NCI-H2107 (cell line): ENCODE results near the gene SLC6A1.
"Not testable (repeated sequence)": the region's sequence is repeated elsewhere in the genome, so short reads cannot be mapped to it uniquely, and the experiment has no call there.

Experiments used
- DNase-seq: peaks from one replicate; lab custom pipeline; 2025; lab: John Stamatoyannopoulos, UW

The SLC6A1 gene

DNA sequence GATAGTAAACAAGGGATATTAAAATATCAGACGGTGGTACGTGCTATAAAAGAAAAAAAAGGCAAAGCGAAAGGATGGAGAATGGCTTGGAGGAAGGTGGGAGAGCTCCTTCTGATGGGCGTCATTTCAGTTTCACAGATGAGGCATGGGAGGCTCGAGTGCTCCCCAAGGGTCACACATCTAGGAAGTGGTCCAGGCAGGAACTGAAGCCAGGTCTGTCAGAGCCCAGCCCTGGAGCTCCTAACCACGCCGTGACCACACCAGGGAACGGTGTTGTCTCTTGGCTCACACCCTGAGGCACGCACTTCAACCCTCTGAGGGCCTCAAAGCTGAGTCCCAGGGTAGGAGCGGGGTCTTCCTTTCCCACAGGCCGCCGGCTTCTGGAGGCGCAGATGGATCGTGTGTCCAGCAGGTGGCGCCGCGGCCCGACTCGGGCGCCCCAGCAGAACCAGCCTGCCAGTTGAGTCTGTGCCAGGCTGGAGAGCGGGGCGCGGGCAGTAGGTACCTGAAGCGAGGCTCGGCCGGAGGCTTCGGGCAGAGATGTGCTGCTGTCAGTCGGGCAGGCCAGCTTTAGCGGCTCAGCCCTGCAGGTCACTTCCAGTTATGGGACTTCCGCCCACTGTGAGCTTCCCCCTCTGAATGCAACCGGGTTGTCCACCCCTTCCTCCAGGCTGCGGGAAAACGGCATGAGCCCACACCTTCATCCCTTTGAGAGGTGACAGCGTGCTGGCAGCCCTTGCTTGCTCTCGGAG is 68.1 kb downstream of the SLC6A1 start:
- DNase-seq = no peak

DNA sequence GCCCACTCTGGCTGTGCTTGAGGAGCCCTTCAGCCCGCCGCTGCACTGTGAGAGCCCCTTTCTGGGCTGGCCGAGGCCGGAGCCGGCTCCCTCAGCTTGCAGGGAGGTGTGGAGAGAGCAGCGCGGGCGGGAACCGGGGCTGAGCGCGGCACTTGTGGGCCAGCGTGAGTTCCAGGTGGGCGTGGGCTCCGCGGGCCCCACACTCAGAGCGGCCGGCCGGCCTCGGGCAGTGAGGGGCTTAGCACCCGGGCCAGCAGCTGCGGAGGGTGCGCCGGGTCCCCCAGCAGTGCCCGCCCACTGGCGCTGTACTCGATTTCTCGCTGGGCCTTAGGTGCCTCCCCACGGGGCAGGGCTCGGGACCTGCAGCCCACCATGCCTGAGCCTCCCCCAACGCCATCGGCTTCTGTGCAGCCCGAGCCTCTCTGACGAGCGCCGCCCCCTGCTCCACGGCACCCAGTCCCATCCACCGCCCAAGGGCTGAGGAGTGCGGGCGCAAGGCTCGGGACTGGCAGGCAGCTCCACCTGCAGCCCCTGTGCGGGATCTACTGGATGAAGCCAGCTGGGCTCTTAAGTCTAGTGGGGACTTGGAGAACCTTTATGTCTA is 68.8 kb downstream of the SLC6A1 start:
- DNase-seq = not testable (repeated sequence)

DNA sequence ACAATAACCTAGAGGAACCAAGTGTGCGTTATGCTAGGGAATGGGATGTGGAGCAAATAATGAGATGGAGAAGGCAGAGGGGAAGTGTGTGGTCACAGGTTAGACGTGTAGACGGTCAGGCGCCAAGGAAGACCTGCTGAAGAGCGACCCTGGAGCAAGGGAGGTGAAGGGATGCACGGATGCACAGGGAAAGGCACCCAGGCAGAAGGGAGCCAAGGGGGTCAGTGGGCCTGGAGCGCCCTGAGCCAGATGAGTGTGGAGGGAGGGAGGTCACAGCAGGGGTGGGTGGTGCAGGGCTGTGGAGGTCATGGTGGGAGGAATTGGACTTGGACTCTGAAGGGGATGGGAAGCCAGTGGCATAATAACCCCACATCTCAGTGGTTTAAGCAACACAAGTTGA is 70.2 kb downstream of the SLC6A1 start:
- DNase-seq = no peak

DNA sequence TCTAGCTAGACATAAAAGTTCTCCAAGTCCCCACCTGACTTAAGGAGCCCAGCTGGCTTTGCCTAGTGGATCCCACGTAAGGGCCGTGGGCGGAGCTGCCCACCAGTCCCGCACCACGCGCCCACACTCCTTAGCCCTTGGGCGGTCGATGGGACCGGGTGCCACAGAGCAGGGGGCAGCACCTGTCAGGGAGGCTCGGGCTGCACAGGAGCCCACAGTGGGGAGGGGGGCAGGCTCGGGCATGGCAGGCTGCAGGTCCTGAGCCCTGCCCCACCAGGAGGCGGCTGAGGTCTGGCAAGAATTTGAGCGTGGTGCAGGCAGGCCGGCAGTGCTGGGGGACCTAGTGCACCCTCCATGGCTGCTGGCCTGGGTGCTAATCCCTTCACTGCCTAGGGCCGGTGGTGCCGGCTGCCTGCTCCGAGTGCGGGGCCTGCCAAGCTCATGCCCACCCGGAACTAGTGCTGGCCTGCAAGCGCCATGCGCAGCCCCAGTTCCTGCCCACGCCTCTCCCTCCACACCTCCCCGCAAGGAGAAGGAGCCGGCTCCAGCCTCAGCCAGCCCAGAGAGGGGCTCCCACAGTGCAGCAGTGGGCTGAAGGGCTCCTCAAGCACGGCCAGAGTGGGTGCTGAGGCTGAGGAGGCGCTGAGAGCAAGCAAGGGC is 78.7 kb downstream of the SLC6A1 start:
- DNase-seq = no peak

DNA sequence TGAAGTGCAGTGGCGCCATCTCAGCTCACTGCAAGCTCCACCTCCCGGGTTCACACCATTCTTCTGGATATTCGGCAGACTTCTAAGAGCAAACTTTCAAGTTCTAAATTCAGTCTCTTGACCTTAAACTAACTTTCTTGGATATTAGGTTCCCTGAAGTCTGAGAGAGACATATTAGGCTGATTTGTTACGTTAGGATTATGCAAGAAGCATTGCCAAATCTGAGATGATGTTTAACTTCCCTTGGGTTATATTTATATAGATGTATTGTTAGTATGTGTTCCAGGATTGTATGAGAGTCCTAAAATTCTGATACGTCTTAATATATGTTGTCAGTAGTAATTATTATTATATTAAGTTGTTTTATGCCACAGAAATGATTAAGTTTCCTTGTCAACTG is 80.1 kb downstream of the SLC6A1 start:
- DNase-seq = no peak

DNA sequence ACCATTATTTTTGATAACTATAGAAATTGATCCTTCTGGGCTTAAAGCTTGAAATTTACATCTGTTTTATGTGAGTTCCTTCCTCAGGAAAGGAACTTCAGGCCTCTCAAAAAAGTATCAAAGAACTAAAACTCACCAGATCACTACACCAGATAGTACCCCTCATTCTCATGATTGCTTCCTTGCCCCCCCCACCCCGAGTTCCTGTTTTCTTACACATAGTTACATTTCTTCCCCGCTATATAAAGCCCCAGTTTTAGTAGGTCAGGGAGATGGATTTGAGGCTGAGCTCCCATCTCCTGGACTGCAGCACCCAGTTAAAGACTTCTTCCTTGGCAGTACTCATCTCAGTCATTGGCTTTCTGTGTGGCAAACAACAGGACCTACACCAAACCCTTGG is 81.5 kb downstream of the SLC6A1 start:
- DNase-seq = no peak

DNA sequence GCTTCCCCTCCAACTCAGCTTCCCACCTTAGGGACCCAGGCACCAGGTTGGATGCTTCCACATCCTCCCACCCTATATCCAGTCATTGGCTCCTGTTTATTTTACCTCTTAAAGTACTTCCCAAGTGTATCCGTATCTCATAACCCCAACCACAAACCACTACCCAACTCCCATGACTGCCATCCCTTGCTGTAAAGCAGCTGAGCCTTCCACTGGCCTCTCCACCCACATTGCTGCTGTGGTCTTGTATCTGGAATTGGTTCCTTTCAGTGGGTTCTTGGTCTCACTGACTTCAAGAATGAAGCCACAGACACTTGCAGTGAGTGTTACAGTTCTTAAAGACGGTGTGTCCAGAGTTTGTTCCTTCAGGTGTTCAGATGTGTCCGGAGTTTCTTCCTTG is 81.9 kb downstream of the SLC6A1 start:
- no peak for DNase-seq

DNA sequence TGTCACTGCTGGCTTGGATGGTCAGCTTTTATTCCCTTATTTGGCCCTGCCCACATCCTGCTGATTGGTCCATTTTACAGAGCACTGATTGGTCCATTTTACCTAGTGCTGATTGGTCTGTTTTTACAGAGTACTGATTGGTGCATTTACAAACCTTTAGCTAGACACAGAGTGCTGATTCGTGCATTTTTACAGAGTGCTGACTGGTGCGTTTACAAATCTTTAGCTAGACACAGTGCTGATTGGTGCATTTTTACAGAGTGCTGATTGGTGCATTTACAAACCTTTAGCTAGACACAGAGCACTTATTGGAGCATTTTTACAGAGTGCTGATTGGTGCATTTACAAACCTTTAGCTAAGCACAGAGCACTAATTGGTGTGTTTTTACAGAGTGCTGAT is 82.6 kb downstream of the SLC6A1 start:
- not testable (repeated sequence) for DNase-seq

DNA sequence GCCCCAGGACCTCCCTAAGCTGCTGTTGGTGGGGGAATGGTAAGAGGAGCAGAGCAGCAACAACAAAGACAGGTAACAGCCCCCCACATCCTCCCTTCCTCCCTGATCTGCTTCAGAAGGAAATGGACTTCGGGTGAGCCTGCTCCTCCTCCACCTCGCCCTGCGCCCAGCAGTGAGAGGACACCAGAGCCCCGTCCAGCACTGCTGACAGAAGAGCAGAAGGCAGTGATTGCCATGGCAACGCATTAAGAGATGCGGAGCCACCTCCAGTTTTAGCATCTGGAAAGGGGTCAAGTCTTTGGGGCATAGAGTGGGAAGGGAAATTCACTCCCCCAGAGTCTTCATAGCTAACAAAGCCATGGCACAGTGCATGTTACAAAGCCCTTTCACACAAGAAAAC is 84.2 kb downstream of the SLC6A1 start:
- DNase-seq = no peak

DNA sequence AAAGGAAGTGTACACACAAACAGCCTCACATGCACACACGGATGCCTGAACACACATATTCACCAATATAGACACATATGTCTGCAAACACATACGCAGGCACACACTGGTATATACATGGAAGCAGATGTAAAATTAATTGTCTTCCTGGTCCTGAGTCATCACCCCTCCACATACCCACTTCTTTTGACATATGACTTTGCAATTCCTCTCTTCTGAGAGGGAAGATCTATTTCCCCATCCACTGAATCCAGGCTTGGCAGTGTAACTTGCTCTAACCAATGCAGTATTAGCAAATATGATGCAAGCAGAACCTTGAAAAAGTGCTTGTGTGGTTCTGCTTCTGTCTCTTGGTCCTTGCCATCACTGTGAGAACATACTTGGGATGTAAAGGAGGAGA is 84.9 kb downstream of the SLC6A1 start:
- DNase-seq = no peak

DNA sequence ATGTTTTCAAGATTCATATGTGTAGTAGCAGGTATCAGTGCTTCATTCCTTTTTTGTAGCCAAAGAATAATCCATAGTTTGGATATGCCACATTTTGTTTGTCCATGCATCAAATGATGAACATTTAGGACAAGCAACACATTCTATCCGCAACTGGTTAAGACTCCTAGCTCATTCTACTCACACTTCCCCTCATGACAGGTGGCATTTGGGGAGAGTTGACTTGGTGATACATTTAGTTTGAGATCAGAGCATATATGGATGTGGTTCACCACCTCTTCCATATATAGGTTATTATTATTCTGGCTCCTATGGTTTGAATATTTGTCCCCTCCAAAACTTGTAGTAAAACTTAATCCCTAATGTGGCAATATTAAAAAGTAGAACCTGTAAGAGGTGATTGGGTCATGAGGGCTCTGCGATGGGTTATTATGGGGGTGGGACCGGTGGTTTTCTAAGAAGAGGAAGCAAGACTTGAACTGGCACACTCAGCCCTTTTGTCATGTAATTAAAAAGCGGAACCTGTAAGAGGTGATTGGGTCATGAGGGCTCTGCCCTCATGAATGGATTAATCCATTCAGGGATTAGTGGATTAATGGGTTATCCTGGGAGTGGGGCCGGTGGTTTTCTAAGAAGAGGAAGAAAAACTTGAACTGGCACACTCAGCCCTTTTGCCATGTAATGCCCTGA is 86.4 kb downstream of the SLC6A1 start:
- DNase-seq = no peak

DNA sequence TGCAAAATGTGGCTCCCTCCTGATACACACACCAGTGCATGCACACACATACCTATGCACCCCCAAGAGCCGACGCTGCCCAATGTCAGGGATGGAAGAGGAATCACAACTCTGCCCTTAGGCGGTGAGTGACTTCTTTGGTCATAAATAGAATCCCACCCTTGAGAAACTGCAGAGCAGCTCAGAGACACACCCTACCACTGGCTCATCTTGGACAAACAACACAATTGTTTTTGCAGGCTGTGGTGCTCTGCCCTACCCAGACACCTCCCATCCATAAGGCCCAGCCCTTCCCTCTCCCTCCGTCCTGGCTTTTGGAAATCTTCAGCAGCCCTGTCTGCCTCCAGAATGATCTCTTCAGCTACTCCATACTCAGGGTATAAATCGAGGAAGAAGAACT is 87.9 kb downstream of the SLC6A1 start:
- DNase-seq = no peak

DNA sequence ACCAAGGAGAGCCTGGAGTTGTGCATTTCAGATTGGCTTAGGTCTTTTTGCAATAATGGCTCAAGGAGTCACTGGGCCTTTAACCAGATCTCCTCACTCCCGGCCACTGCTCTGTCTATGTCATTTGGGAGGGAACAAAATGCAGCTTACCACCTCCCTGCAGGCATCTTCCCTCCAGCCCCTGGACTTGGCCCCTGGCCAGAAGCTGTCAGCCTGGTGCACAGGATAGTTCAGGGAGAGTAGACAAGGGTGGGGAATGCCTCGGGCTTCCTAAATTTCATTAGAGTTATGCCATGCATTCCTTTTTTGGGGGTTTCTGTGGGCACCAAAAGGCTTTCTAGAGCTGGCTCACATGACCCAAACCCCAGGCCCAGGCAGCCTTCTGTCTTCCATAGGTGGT is 91.5 kb downstream of the SLC6A1 start:
- DNase-seq = no peak

DNA sequence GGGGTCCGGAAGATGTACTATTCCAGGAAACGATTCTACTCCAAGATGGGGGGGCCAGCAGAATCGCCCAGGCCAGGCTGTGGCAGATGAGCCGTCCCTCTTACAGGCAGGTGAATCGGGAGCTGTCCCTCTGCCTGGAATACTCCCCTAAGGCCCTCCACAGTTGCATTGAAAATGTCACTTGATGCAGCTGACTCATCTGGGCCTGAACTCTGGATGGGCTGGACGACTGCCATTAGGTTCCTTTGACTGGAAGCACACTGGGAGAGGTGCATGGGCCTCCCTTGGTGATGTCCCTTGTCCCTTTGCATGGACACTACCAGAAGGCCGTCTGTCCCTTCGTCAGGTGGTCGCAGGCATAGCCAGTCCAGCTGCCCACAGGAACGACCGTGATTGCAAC is 92.1 kb downstream of the SLC6A1 start:
- DNase-seq = no peak

DNA sequence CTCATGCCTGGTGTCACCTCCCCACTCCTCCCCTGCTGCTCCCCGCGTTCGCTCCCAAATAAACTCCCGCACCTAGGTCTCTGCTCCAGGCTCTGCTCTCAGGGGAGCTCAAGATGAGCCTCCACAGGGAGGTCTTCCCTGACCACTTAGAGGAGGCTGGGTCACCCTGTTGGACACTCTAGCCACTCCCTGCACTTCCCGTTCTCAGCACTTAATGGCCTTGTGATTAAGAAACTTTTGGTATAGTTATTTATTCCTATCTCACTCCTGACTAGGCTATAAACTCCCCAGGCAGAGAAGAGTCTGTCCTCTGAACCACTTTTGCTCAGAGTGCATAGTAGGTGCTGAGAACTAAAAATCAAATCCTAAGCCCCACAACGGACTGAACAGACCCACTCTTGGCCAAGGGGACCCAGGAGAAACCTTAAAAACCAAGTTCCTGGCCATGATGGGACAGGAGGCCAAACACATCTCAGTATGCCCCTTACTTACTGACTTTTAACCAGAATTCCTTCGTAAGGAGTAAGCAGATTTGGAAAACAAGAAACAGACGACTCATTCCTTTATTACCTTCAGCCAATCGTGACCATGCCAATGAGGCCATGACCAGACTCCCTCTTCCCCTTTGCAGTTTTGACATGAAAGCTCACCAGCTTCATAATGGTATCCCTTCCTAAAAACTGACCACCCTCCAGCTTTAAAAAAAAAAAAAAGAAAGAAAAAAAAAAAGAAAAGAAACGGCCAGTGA is 92.7 kb downstream of the SLC6A1 start:
- DNase-seq = no peak

DNA sequence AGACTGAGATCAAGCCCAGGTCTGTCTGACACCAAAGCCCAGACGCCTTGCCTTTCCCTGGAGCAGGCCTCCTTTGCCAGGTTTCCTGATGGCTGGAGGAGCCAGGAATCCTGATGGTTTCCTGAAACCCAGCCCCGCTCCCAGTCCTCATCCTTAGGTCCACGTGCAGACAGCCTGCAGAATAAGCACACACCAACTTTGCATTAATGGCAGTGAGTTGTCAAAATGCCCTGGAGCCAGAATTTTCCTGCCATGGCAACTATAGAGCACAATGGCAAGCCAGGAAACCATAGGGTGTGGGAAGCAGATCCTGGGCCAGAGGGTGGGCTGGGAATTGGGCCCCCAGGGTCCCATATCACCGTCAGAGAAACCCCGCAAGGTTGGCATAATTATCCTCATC is 94.3 kb downstream of the SLC6A1 start:
- DNase-seq = no peak

DNA sequence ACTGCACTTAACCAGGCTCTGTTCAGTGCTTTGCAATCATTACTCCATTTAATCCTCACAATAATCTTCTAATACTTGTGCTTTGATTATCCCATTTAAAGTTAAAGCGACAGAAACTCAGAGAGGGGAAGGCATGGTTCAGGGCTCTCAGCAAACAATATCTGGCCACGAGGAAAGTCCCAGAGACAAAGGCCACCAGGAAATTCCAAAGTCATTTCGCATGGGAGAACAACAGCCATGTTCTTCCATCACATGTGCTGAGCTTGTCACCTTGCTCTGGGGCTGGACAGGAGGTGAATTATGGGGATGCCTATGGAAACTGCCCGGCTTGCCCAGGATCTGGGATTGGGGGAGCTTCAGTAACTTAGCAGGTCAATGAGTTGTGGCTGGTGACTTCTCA is 95.5 kb downstream of the SLC6A1 start:
- no peak for DNase-seq

DNA sequence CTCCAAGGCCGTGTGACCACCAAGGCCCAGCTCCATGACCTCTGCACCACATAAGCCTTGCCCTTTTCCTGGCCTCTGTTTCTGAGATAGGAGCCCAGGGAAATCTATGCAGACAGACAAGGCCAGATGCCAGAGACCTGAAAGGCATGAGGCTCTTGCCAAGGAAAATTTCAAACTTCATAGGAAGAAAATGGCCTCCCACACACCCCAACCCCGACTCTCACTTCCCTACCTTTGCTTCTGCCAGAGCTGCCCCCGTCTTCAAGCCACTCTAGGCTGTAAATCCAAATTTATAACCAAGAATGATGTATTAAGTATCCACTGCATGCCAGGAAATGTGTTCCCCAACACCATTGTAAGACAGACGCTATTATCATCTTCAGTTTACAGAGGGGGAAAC is 96.3 kb downstream of the SLC6A1 start:
- no peak for DNase-seq
